ENCODE results near the gene LRCH1.

LRCH1 gene

DNA sequence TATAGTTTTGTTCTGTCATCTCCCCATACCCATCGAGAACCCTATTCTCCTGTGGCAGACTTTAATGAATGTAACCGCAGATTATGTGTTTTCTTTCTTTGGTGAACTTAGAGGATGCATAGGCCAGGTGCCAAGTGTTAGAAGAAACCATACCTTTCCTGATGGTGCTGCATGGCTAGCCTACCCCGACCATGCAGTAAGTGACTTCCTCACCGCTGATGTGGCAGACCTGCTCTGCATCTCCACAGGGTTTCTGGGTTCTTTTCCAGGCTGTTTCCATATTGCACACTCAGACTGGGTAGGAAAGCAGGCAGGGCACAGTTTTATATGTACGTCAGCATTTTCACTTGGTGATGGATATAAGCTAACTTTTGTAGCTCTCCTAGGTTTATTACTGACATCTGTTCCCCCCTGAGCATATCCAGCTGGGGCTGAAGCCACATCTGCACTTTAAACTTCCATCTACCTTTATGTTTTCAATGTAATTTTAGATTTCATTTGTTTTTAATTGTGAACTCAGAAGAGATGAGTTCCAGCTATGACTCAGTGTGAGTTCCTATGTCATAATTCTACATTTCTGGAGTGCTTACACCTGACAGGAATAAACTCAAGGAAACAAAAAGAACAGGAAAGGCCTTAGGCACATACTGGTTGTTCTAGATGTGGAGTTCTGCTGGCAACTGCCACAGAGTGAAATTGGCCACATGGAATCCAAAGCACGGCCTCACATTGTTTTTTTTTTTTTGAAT, 42.3 kb downstream of the LRCH1 start:
- DNase-seq, result no peak

DNA sequence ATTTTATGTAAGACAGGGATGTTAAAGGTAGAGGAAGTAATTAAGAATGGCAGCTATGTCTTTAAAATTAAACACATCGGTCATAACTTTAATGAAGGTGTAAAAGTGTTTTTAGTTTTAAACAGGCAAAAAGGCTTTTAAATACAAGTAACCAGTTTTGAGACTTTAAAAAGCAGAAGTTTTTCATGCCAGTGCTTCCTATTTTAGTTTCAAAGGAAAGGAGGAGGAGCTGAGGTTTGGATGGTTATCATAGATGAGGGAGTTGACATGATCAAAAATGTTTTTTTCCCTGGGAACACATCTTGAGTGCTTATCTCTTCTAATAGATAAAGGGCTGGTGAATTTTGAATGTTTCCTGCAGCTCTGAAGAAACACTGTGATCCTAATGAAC, 42.9 kb downstream of the LRCH1 start:
- DNase-seq, result no peak

DNA sequence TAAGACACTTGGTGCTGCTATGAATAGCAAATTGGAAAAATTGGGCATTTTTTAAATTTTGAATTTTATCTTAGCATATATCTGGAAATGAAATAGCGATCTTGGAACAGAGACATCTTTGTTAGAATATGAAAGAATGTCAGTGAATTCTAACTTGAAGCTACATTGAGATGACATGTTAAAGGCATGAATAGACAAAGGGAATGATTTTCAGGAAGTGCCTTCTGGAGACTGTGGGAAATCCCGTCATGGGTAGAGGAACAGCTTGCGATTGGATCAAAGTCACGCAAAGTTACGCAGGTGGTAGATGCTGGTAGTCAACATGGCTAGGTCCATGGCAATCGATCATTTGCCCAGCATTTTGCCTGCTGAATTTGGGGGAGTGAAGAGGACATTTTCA, 43.5 kb downstream of the LRCH1 start:
- no peak for DNase-seq

DNA sequence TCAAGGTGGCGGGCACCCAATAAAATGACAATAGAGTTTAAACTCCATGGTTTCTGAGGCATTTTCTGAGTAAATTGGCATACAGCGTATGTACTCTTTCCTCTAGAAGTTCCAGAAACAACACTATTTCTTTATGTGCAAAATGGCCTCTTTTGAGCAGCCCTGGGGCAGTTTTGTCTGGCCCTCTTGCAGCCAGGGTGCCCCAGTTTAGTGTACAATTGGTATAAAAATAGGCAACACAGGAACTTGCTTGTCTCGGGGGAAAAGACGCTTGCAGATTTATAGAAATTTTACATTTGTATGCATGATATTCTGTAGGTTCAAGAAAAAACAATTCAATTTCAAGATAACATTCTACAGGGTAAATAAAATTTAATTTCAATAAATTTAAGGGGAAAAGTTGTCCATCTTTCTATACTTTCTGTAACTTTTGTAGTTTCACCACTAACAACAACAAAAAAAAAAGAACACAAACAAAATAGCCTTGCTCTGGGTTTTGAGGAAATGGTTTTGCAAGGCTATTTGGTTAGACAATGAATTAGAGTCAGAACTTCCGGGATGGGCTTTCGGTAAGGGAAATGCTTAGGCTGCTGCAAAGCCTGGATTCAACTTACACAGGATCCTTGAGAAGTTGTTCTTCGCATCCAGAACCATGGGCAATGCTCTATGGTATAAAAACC, 45.3 kb downstream of the LRCH1 start:
- no peak for DNase-seq

DNA sequence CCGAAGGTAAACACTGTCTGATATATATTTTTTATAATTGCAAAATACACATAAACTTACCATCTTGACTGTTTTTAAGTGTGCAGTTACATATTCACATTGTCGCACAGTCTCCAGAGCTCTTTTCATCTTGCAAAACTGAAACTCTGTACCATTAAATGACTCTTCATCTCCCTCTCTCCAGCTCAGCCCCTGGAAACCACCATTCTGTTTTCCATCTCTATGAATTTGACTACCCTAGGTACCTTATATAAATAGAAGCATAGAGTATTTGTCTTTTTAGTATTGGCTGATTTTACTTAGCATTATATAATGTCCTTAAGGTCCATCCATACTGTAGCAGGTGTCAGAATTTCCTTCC, 45.8 kb downstream of the LRCH1 start:
- DNase-seq, result no peak

DNA sequence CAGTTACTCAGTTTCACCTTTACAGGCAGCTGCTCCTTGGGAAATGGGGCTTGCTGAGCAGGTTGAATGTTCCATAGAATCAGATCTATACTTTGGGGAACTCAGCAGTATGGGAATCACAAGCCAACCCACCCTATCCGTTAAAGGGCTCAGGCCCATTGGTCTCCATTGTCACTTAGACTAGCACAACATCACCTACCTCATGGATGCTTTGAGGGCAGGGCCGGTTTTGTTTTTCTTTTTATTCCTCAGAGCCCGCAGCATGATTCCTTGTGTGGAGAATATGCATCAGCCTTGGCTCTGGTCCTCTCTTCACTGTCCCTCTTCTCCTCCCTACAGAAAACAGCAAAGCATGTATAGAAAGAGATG, 48.0 kb downstream of the LRCH1 start:
- no peak for DNase-seq

DNA sequence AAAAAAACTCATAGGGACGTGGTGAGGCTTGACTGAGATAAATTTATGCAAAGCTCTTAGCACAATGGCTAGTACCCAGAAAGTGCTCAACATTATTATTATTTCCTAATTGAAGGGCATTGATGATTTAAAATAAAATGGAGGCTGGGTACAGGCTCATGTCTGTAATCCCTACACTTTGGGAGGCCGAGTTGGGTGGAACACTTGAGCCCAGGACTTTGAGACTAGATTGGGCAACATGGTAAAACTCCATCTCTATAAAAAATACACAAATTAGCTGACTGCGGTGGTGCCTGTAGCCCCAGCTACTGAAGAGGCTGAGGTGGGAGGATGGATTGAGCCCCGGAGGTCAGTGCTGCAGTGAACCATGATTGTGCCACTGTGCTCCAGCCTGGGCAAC, 49.6 kb downstream of the LRCH1 start:
- no peak for DNase-seq

DNA sequence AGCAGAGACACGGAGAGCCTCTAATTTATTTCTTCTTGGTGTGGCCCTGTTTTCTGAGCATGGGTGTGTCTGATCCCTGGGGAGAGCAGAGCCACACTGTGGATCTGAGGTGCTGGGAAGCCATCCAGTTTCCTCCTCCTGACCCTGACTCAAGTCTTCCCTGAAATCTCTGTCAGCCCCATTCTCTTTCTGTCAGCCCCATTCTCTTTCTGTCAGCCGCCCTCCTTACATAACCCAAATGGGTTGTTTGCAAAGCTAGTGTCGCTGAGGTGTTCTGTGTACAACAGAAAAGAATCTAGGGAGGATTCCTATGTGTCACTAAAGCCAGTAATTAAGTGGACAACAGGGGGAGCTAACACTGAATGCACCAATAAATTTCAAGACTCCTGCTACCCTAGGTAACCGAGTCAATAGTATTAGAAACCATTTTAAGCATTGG, 50.2 kb downstream of the LRCH1 start:
- DNase-seq, result no peak

DNA sequence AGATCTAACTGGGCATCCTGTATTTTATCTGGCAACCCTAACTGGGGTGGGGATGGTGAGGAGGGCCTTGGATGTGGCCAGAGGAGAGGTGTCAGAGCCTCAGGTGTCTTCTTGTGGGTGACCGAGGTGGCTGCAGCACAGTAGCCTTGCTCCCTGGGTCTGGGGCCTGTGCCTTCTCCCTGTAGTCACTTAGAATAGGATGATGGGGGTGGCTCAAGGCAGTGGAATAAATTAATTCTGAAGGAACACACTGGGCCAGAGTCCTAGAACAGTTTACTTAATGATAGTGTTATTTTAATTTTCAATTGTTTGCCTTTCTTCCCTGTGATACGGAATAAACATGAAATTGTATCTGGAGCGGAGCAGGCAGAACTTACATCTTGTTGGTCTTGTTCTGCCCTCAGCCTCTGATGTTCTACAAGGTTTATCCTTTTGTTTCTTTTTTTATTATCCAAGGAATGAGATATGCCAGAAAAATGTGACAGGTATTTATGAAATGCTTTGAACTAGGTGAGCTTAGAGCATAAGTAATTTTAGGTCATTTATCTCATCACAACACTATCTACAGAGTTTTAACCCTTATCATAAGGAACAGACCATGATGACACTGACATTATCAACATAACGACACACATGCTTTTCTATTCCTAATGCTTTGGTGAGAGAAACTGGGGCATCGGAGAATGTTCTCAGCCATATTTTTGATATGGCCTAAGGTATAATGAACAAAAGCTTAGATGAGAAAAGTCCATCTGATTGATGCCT, 51.4 kb downstream of the LRCH1 start:
- no peak for DNase-seq

DNA sequence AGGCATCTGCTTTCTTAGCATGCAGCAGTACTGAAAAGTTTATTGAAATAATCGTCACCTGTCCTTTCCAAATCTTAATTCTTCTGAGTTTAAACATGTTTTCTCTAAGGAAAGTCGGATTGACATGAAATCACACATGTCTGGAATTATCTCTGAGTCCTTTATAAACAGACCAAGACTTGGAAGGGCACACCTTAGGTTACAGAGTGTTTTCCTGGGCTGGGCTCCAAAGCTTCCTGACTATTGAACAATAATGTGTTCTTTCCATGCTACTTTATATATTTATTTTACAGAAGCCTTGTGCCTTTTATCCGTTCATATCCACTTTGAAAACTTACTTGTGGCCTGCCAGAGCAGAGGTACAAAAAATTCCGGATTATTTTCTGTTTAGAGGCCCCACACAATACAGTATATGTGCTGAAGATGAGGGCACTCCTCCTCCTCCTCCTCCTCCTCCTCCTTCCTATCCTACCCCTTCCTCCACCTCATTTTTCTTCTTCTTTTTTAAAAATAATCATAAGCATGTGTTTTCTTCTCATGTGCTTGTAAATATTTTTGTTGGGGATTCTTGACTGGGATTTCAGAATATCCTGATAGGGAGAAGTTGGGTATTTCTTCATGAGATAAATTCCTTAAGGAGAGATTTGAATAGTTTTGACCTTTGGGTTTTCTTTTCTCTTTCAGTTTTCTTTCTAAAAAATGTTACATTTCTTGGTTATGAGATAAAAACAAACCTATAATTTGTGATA, 52.3 kb downstream of the LRCH1 start:
- no peak for DNase-seq

DNA sequence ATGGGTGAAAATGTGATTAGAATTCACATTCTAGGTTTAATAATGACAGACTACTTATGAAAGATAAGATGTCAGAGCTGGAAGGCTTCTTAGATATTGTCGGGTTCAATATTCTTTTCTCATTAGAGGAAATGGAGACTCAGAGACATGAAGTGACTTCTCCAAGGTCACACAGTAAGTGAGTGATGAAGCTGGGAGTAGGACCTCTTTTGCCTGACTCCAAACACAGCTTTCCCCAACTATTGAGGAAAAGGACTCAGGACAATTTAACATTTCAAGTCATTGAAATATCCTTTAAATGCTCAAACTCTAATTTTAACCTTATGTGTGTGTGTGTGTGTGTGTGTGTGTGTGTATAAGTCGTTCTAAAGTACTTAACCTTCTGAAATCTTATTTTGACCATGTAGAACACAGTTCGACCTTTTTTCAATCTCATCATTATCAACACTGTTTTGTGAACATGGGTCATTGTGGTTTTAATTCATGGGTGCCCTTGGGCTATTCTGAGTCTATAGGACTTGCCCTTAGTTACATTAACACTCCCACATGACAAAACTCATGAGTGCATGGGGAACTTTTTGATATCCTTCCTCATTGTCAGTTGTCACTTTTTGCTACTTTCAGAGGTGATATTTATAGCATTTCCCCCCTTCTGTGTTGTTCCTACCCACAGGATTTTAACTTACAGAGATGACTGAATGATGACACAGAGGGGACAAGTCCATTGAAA, 53.0 kb downstream of the LRCH1 start:
- DNase-seq, result no peak

DNA sequence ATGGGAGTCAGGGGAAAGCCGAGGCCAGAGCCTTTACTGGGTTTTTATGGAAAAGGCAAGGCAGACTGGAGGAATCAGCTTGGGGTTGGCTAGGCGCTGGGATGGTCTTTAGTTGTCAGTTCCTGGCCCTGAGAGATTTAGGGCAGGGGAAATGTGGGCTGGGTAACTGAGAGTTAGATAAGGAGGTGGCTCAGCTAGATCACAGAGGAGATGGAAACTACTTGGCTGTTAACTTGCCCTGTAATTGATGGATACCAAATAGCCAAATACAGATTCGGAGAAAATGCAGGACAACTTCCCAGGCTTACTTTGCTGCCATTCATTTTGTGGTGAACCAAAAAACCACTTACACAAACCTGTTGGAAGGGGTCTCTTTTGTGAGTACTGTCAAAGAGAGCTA, 54.0 kb downstream of the LRCH1 start:
- DNase-seq, result no peak

DNA sequence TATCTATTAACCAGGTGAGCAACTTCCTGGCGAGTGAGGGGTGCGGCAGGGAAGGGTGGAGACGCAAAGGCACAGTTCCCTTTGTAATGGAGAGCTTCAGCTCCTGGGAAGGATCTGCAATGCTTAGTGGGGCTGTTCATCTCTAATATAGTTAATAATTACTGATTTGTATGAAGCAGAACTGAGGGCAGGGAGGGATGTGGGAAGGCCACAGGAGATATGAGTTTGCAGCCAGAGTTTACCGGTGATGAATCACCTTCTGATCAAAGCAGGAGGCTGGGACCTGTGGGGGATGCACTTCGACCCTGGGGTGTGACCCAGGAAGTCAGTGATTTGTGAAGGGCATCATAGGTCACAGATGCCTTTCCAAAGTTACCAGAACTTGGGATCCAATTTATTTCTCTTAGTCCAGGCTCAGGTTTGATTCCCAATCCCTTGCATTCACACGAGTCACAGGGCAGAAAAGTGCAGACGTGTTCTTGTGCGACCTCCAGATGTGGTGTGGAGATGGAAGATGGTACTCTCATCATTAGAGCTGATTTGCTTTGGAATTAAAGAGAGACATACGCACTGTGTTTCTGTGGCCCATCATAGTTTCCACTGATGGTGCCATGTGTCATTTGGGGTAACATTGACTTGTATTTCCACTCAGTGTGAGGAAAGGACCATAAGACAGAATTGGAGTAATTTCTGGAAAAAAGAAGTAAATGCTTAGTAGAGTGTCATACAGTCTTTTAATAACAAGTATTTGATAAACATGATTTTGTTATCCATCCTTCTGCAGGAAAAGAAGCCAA, 55.0 kb downstream of the LRCH1 start:
- DNase-seq, result no peak

DNA sequence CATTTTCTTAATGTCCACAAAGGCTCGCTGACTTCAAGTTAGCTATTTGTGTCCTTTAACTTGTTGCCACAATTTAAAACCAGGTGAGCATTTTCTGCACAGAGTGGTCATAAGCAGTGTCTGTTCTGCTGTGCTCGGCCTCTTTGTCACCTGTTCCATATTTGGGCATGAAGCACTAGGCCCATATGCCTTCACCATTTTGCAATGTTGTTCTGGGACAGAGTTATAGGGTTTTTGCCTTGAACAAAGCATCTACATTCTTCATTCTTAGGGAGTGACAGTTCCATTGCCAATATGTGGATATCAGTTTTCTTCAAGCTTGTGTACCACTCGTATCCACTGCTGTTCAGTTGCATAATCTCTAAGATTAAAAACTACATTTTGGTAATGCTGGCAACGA, 56.1 kb downstream of the LRCH1 start:
- DNase-seq, result no peak

DNA sequence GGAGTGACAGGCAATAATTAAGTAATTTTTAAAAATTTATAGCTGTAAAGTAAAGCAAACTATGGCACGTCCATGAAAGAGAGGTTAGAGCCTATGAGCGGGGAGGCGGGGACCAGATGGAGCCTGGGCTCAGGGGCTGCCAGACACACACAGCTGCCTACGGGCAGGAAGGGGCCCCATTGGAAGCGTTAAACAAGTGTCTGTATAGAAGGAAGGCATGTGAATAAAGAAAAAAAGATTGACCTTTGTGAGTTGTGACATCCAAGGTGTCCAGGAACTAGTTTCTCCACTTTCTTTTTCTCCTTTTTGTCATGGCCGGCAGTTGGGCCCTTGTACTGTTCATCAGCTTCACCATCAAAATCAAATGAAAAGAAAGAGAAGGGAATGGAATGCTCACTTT, 56.8 kb downstream of the LRCH1 start:
- no peak for DNase-seq

DNA sequence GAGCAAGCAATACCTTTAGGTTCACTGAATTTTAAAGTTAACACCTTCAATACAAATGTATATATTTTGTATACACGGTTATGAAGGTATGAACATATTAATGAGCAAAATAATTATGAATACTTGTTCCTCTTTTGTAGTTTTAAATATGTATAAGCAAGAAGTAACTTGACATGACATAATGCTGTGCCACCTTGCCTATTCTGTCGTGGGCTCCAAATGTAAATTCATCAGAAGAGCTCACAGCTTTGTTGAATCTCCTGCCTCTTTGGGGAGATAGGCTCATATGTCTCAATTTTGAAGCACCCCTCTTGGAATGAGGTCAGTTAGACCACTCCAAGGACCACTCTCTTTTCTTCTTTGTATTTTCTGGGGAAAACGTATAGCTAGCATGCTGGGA, 59.3 kb downstream of the LRCH1 start:
- no peak for DNase-seq

DNA sequence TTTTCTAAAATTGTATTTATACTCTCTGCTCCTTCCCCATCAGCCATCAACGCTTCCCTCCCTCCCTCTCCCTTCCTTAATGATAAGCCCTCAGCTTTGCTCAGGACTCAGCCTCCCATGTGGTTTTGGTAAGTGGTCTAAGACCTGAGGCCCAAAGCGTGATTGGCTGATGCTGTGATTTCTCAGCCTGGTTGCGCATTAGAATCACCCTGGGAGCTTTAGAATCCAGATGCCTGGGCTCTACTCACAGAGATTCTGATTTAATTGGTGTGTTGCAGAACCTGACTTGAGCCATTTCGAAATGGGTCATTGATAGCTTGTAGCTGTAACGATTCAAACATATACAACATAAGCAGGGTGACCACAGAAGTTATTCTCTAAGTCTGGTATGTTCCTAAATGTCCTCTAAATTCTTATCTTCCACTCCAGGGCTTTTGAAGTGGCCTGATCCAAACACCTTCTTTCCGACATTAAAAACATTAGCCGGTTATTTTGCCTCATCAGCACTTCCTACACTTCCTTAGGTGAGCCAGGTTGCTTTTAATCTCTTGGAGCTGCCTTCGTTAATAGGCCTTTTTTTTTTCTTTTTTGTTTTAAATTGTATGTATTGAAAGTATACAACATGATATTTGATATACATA, 60.6 kb downstream of the LRCH1 start:
- DNase-seq, result no peak

DNA sequence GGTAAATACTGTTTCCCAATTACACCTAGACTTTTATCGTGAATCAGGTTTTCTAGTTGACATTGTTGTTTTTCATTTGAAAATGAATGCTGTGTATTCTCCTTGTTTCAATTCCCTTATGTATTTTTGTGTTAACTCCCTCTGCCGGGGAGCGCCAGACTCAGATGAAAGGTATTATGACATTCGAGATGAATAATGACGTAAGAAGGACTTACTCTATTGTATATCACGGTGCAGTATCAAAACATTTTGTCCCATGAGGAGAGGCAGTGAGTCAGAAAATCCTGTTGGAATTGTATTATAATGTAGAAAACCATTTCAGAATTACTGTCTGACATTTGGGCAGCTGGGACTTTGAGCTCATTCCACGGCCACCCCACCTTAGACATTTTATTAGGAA, 61.6 kb downstream of the LRCH1 start:
- no peak for DNase-seq

DNA sequence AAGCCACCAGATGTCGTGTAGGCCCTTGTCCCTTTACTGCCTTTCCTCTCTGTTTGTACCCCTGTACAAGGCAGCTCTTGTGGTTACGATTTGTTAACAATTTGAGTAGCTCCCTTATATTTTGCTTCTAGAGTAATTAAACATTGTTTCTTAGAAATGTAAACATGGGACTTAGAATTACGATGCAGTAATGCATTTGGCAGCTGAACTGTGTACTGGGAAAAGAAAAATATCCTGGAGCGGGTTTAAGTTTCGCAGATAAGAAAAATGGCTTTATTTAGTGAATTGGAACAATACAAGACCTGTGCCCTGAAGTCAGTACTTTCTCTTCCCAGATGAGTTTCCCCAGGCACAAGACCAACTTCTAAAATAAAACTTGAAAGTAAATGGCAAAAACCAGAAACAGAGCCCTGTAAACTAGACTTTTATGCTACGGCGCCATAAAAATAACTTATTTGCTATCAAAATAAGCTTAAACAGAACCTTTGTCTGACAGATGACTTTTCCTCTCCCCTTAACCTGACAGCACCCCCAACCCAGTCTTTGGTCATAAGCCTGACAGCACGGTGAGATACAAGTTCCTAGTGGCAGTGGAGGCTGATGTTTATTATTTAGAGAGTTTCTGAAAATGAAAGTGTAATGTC, 63.0 kb downstream of the LRCH1 start:
- DNase-seq, result no peak

DNA sequence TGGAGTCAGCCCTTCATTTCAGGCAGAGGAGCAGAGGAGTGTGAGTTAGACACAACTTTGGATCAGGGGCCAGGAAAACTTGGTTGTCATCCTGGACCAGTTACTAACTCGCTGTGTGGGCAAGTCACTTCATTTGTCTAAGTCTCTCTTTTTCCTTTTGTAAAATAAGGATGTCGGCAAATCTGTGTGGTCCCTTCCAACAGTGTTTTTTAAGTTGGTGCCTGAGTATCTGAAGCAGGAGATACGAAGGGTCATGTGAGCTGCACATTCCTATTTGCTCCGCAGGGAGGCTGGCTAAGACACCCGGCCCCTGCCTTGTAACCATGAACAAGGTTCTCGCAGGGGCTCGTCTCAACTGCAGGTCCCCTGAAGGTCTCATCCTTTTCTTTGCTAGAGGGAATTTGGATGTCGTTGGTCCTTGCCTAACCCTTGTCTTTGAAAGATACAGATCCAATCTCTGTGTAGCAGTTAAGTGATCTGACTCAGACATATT, 64.3 kb downstream of the LRCH1 start:
- no peak for DNase-seq

DNA sequence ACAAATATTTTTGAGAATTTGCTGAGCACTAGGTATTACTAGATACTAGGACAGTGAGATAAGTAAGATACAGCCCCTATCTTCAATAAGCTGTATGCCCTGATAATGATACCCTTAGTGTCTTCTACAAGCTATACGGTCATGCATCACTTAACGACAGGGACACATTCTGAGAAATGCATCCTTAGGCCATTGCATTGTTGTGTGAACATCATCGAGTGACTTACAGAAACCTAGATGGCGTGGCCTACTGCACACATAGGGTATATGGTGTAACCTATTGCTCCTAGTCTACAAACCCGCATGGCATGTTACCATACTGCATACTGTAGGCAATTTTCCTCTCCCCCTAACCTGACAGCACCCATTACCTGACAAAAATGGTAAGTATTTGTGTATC, 64.9 kb downstream of the LRCH1 start:
- DNase-seq, result no peak
